Measurements from ENCODE around the gene VMA21. TPM values are rescaled to one million over a fixed set of nuclear protein-coding genes. Genes with fewer than 3 reads are reported as not detected.

The VMA21 gene
- polyA plus RNA-seq, 1 experiment, result 11.9 TPM

DNA sequence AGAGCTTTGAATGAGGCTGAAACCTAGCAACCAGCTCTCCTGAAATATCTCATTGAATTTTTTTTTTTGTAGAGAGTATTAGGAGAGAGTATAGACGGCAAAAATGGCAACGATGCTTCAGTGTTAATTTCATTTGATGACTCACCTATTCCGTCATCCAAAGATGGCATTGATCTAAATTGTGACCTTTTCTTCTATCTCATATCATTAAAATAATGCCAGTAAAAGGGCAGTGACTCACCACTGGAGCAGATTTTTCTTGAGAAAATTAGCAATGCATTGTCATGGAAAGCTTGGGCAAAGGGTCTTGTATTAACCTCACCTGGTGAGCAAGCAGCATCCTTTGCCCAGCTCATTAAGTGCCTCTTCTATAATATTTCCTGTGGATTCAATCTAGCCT, 19.6 kb downstream of the VMA21 start:
- POLR2A ChIA-PET, result no interaction called here
- Histone ChIP-seq H3K36me3 (ENCODE audit: control insufficient read depth, insufficient read depth, low read length) (no peaks in the 10 kb centered on the region), H3K27me3 (ENCODE audit: control insufficient read depth, insufficient read depth, low read length) (no peaks in the 10 kb centered on the region), H3K4me3 (ENCODE audit: low read depth, low read length) (no peak overlapping the region)
- TF ChIP-seq, protein P1, sequence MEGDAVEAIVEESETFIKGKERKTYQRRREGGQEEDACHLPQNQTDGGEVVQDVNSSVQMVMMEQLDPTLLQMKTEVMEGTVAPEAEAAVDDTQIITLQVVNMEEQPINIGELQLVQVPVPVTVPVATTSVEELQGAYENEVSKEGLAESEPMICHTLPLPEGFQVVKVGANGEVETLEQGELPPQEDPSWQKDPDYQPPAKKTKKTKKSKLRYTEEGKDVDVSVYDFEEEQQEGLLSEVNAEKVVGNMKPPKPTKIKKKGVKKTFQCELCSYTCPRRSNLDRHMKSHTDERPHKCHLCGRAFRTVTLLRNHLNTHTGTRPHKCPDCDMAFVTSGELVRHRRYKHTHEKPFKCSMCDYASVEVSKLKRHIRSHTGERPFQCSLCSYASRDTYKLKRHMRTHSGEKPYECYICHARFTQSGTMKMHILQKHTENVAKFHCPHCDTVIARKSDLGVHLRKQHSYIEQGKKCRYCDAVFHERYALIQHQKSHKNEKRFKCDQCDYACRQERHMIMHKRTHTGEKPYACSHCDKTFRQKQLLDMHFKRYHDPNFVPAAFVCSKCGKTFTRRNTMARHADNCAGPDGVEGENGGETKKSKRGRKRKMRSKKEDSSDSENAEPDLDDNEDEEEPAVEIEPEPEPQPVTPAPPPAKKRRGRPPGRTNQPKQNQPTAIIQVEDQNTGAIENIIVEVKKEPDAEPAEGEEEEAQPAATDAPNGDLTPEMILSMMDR (IDR thresholded peaks at IDR 0.05; ENCODE audit: insufficient read depth, low read depth, low read length), result no peak
- CTCF ChIA-PET, result no interaction called here
- no peak for DNase-seq (ENCODE audit: low read depth)

DNA sequence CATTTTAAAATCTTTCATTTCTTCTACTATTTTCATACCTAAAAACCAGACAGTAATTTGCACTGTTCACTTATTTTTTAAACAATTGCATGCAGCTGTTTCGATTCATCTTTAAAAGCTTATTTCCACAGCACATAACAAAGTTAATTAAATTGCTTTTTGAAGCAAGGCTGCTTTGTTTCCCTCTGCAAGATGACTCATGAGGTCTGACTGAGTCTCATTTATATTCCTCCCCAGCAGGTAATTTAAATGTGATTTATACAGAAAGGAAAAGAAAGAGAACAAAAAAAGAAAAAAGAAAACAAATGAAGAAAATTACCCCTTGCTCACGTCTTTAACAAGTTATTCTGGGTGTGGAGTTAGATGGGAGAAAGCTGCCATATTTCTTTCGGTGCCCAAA, 22.8 kb downstream of the VMA21 start:
- Histone ChIP-seq H3K27me3 (ENCODE audit: control insufficient read depth, insufficient read depth, low read length) (no peaks in the 10 kb centered on the region), H3K4me3 (ENCODE audit: low read depth, low read length) (no peak overlapping the region), H3K36me3 (ENCODE audit: control insufficient read depth, insufficient read depth, low read length) (no peaks in the 10 kb centered on the region)
- no peak for DNase-seq (ENCODE audit: low read depth)
- ChIA-PET CTCF (no interaction called here), POLR2A (no interaction called here)
- TF ChIP-seq, protein P1 (IDR thresholded peaks at IDR 0.05; ENCODE audit: insufficient read depth, low read depth, low read length), result no peak

DNA sequence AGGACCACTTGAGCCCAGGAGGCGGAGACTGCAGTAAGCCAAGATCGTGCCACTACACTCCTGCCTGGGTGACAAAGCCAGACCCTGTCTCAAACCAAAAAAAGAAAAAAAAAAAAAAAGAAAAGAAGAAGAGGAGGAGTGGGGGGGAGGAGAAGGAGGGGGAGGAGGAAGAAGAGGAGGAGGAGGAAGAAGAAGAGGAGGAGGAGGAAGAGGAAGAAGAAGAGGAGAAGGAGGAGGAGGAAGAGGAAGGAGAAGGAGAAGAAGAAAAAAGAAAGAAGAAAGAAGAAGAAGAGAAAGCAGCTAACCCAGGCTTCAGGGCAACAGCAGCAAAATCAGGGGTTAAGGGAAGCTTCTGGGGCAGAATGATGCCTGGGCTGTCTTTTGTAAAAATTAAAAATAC, 27.5 kb downstream of the VMA21 start:
- ChIA-PET CTCF (no interaction called here), POLR2A (no interaction called here)
- Histone ChIP-seq H3K27me3 (ENCODE audit: control insufficient read depth, insufficient read depth, low read length) (no peaks in the 10 kb centered on the region), H3K4me3 (ENCODE audit: low read depth, low read length) (no peak overlapping the region), H3K36me3 (ENCODE audit: control insufficient read depth, insufficient read depth, low read length) (no peaks in the 10 kb centered on the region)
- DNase-seq (ENCODE audit: low read depth), result no peak
- TF ChIP-seq, protein P1 (IDR thresholded peaks at IDR 0.05; ENCODE audit: insufficient read depth, low read depth, low read length), result no peak

DNA sequence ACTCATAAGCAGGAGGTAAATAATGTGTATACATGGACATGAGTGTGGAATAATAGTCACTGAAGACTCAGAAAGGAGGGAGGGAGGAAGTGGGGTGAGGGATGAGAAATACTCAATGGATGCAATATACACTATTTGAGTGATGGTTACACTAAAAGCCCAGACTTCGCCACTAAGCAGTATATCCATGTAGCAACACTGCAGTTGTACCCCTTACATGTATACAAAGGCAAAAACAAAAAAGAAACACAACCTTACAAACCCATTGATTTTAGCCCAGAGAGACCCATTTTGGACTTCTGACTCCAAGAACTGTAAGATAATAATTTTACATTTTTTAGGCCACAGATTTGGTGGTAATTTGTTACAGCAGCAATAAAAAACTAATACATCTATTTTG, 51.5 kb downstream of the VMA21 start:
- TF ChIP-seq, protein P1 (IDR thresholded peaks at IDR 0.05; ENCODE audit: insufficient read depth, low read depth, low read length), result no peak
- POLR2A ChIA-PET, result no interaction called here
- no peak for DNase-seq (ENCODE audit: low read depth)
- CTCF ChIA-PET, result no interaction called here
- Histone ChIP-seq H3K36me3 (ENCODE audit: control insufficient read depth, insufficient read depth, low read length) (no peaks in the 10 kb centered on the region), H3K4me3 (ENCODE audit: low read depth, low read length) (no peak overlapping the region), H3K27me3 (ENCODE audit: control insufficient read depth, insufficient read depth, low read length) (no peaks in the 10 kb centered on the region)

DNA sequence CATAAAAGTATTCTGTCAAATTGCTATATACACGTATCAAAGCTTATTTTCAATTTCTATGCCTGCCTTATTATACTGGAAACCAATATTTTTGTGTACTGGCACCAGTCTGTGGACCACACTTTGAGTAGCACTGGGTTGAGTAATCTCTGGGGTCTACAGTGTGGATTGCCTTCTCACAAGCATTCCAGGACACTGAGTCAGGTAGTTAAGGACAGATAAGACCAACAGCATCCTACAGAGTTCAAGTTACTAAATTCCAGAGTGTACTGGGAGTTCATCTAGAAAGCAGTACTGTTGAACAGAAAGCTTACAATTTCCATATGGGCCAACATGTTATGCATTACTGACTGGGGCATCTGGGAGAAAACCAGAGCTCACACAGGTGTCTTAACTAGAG, 61.8 kb downstream of the VMA21 start:
- CTCF ChIA-PET, result no interaction called here
- DNase-seq (ENCODE audit: low read depth), result no peak
- Histone ChIP-seq H3K27me3 (ENCODE audit: control insufficient read depth, insufficient read depth, low read length) (no peaks in the 10 kb centered on the region), H3K36me3 (ENCODE audit: control insufficient read depth, insufficient read depth, low read length) (no peaks in the 10 kb centered on the region), H3K4me3 (ENCODE audit: low read depth, low read length) (no peak overlapping the region)
- TF ChIP-seq, protein P1 (IDR thresholded peaks at IDR 0.05; ENCODE audit: insufficient read depth, low read depth, low read length), result no peak
- POLR2A ChIA-PET, result no interaction called here

Other genes with a start within 250 kb of the VMA21 start
- gene GPR50, start 220.6 kb upstream of the VMA21 start, polyA plus RNA-seq (2011; rRNA removed), result not detected in 2 replicates
- gene PASD1, start 166.5 kb downstream of the VMA21 start, polyA plus RNA-seq (2011; rRNA removed), result not detected in 2 replicates